HG03139 (cell line): ENCODE results near the gene TMEM219.
"Not testable (repeated sequence)": the region's sequence is repeated elsewhere in the genome, so short reads cannot be mapped to it uniquely, and the experiment has no call there.

Source experiments
- ATAC-seq: cut with Tn5 transposase; IDR thresholded peaks from one replicate; pipeline ENCODE4 v1.9.1; 2021; ENCODE audit not compliant: unreplicated experiment

Gene TMEM219

GRCh38 chr16:29950806-29951461 is 10.9 kb upstream of the TMEM219 start:
- ATAC-seq, result no peak

- no peak for ATAC-seq
Observed at GRCh38 chr16:29951625-29952365, 10.1 kb upstream of the TMEM219 start.

GRCh38 chr16:29958756-29959155 is 3.1 kb upstream of the TMEM219 start:
- ATAC-seq, result no peak

- no peak for ATAC-seq
Observed at GRCh38 chr16:29959293-29959692, 2.6 kb upstream of the TMEM219 start.

GRCh38 chr16:29959821-29960220 is 2.1 kb upstream of the TMEM219 start:
- not testable (repeated sequence) for ATAC-seq

- ATAC-seq, result no peak
Observed at GRCh38 chr16:29961127-29961478, 776 bp upstream of the TMEM219 start.

GRCh38 chr16:29962344-29962994 is 590 bp downstream of the TMEM219 start:
- no peak for ATAC-seq

GRCh38 chr16:29963021-29963743 is 1.3 kb downstream of the TMEM219 start:
- ATAC-seq, result no peak

- no peak for ATAC-seq
Observed at GRCh38 chr16:29968205-29968604, 6.3 kb downstream of the TMEM219 start.

GRCh38 chr16:29971304-29971703 is 9.4 kb downstream of the TMEM219 start:
- ATAC-seq, result no peak

- no peak for ATAC-seq
Observed at GRCh38 chr16:29972500-29972899, 10.6 kb downstream of the TMEM219 start.

GRCh38 chr16:29972992-29973383 is 11.1 kb downstream of the TMEM219 start:
- no peak for ATAC-seq

GRCh38 chr16:29973384-29974246 is 11.7 kb downstream of the TMEM219 start, which contains the start of gene TAOK2:
Gene TAOK2, plus strand, starts transcription at chr16:29973868. Its CDS starts 3,905 bp downstream, at chr16:29977773.
- ATAC-seq, result peak; percentile 80

- ATAC-seq, result no peak
Observed at GRCh38 chr16:29974291-29975133, 12.6 kb downstream of the TMEM219 start.

- no peak for ATAC-seq
Observed at GRCh38 chr16:29975134-29975538, 13.3 kb downstream of the TMEM219 start.

GRCh38 chr16:29975811-29976511 is 14.1 kb downstream of the TMEM219 start:
- ATAC-seq, result no peak

- no peak for ATAC-seq
Observed at GRCh38 chr16:29977063-29977825, 15.4 kb downstream of the TMEM219 start.

- no peak for ATAC-seq
Observed at GRCh38 chr16:29978081-29978480, 16.2 kb downstream of the TMEM219 start.
